Naive B cell (primary cell): ENCODE results near the gene DONSON. TPM values are rescaled to one million over a fixed set of nuclear protein-coding genes. Genes with fewer than 3 reads are reported as not detected.
A peak's percentile ranks its signal among the peaks of the same experiment; 100 is the strongest.

ENCODE experiments used
- ATAC-seq, 2 donors: fragments of 150-1000 bp; cut with Tn5 transposase; 2 replicates each; pipeline ENCODE4 v1.10.0; 2021; ENCODE audit warnings: low read depth in 2 of 2, mild to moderate bottlenecking in 2 of 2, moderate library complexity in 2 of 2
- DNase-seq: peaks from one replicate; pipeline ENCODE4 v3.0.0; 2022
- H3K27ac Mint-ChIP-seq, 6 donors: one replicate each; pipeline ENCODE4 v1.8.0; 2020 to 2022; ENCODE audit warnings: mild to moderate bottlenecking in 6 of 6, mixed read lengths in 6 of 6, moderate library complexity in 5 of 6, inconsistent platforms in 2 of 6
- H3K27me3 Mint-ChIP-seq, 3 donors: one replicate each; pipeline ENCODE4 v1.8.0; 2021 to 2022; ENCODE audit warnings: mixed read lengths in 3 of 3, mild to moderate bottlenecking in 1 of 3
- H3K36me3 Mint-ChIP-seq, 2 donors: one replicate each; pipeline ENCODE4 v1.8.0; 2020 to 2022; ENCODE audit warnings: mixed read lengths in 2 of 2, inconsistent platforms in 1 of 2, mild to moderate bottlenecking in 1 of 2
- H3K4me1 Mint-ChIP-seq, 3 donors: one replicate each; pipeline ENCODE4 v1.8.0; 2020 to 2022; ENCODE audit warnings: mixed read lengths in 3 of 3, inconsistent platforms in 1 of 3, mild to moderate bottlenecking in 1 of 3, moderate library complexity in 1 of 3
- H3K4me3 Mint-ChIP-seq, 8 donors: one replicate each; pipeline ENCODE4 v1.8.0; 2020 to 2022; ENCODE audit warnings: mild to moderate bottlenecking in 8 of 8, mixed read lengths in 8 of 8, moderate library complexity in 8 of 8, inconsistent platforms in 2 of 8
- H3K9me3 Mint-ChIP-seq, 7 donors: one replicate each; pipeline ENCODE4 v1.8.0; 2020 to 2022; ENCODE audit warnings: mixed read lengths in 7 of 7, mild to moderate bottlenecking in 5 of 7, inconsistent platforms in 2 of 7, moderate library complexity in 1 of 7
- polyA plus RNA-seq, 6 donors: library from polyadenylated mRNA; unstranded; fragments of 300-500 nt; fragmentation: Illumina TruSeq; gene quantifications; one replicate each; pipeline ENCODE4 v1.2.3, GENCODE V29; 2021; ENCODE audit warnings: low read depth in 6 of 6

Gene DONSON
- polyA plus RNA-seq, 6 donors from 2014 or later = 1.2 to 2.4 (median 2.1) TPM; not detected in 1

DNA sequence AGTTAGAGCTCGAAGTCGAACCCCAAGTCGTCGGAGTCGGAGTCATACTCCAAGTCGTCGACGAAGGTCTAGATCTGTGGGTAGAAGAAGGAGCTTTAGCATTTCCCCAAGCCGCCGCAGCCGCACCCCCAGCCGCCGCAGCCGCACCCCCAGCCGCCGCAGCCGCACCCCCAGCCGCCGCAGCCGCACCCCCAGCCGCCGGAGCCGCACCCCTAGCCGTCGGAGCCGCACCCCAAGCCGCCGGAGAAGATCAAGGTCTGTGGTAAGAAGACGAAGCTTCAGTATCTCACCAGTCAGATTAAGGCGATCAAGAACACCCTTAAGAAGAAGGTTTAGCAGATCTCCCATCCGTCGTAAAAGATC lies 33.5 kb downstream of the DONSON start:
- no peak overlapping the region for H3K4me3 Mint-ChIP-seq
- peaks cover 21 to 42% (median 33%) of the 10 kb centered on the region in 3 donors for H3K4me1 Mint-ChIP-seq
- H3K36me3 Mint-ChIP-seq = peaks cover 47 to 48% of the 10 kb centered on the region in 2 donors
- peak overlapping the region in 1 of 6 donors; percentile 69 for H3K27ac Mint-ChIP-seq
- no peak for DNase-seq
- no peaks in the 10 kb centered on the region for H3K9me3 Mint-ChIP-seq
- H3K27me3 Mint-ChIP-seq = no peaks in the 10 kb centered on the region
- ATAC-seq = no peak

DNA sequence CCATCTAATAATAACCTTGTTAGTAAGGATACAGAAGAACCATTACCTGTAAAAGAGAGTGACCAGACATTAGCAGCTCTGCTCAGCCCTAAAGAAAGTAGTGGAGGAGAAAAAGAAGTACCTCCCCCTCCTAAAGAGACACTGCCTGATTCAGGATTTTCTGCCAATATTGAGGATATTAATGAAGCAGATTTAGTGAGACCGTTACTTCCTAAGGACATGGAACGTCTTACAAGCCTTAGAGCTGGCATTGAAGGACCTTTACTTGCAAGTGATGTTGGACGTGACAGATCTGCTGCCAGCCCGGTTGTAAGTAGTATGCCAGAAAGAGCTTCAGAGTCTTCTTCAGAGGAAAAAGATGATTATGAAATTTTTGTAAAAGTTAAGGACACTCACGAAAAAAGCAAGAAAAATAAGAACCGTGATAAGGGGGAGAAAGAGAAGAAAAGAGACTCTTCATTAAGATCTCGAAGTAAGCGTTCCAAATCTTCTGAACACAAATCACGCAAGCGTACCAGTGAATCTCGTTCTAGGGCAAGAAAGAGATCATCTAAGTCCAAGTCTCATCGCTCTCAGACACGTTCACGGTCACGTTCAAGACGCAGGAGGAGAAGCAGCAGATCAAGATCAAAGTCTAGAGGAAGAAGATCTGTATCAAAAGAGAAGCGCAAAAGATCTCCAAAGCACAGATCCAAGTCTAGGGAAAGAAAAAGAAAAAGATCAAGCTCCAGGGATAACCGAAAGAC lies 34.1 kb downstream of the DONSON start:
- no peak for DNase-seq
- peaks cover 52 to 53% of the 10 kb centered on the region in 2 donors for H3K36me3 Mint-ChIP-seq
- H3K27me3 Mint-ChIP-seq = no peaks in the 10 kb centered on the region
- peaks cover 26 to 47% (median 38%) of the 10 kb centered on the region in 3 donors for H3K4me1 Mint-ChIP-seq
- H3K9me3 Mint-ChIP-seq = no peaks in the 10 kb centered on the region
- peak overlapping the region in 2 of 8 donors; percentile 16 to 37 for H3K4me3 Mint-ChIP-seq
- peak overlapping the region in 3 of 6 donors; percentile 55 to 80 (median 69) for H3K27ac Mint-ChIP-seq
- no peak for ATAC-seq

DNA sequence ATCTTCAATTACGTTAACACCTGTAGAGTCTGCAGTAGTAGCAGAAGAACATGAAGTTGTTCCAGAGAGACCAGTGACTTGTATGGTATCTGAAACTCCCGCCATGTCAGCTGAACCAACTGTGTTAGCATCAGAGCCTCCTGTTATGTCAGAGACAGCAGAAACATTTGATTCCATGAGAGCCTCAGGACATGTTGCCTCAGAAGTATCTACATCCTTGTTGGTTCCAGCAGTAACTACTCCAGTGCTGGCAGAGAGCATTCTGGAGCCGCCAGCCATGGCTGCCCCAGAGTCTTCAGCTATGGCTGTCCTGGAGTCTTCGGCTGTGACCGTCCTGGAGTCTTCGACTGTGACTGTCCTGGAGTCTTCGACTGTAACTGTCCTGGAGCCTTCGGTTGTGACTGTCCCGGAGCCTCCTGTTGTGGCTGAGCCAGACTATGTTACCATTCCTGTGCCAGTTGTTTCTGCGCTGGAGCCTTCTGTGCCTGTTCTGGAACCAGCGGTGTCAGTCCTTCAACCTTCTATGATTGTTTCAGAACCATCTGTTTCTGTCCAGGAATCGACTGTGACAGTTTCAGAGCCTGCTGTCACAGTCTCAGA lies 35.4 kb downstream of the DONSON start:
- peak overlapping the region in 1 of 6 donors; percentile 62 for H3K27ac Mint-ChIP-seq
- ATAC-seq (peak in 1 of 2 donors; percentile 12), DNase-seq (no peak)
- peaks cover 46 to 49% of the 10 kb centered on the region in 2 donors for H3K36me3 Mint-ChIP-seq
- H3K9me3 Mint-ChIP-seq = no peaks in the 10 kb centered on the region
- peaks cover 24 to 45% (median 38%) of the 10 kb centered on the region in 3 donors for H3K4me1 Mint-ChIP-seq
- no peaks in the 10 kb centered on the region for H3K27me3 Mint-ChIP-seq
- H3K4me3 Mint-ChIP-seq = no peak overlapping the region

DNA sequence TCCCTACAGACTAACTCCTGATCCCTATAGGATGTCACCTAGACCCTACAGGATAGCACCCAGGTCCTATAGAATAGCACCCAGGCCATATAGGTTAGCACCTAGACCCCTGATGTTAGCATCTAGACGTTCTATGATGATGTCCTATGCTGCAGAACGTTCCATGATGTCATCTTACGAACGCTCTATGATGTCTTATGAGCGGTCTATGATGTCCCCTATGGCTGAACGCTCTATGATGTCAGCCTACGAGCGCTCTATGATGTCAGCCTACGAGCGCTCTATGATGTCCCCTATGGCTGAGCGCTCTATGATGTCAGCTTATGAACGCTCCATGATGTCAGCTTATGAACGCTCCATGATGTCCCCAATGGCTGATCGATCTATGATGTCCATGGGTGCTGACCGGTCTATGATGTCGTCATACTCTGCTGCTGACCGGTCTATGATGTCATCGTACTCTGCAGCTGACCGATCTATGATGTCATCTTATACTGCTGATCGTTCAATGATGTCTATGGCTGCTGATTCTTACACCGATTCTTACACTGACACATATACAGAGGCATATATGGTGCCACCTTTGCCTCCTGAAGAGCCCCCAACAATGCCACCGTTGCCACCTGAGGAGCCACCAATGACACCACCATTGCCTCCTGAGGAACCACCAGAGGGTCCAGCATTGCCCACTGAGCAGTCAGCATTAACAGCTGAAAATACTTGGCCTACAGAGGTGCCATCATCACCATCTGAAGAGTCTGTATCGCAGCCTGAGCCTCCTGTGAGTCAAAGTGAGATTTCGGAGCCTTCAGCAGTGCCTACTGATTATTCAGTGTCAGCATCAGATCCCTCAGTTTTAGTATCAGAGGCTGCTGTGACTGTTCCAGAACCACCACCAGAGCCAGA lies 36.1 kb downstream of the DONSON start:
- DNase-seq (no peak), ATAC-seq (peak; percentile 6 to 13)
- Mint-ChIP-seq H3K9me3 (no peaks in the 10 kb centered on the region), H3K27me3 (no peaks in the 10 kb centered on the region), H3K4me1 (peaks cover 24 to 45% (median 37%) of the 10 kb centered on the region in 3 donors), H3K27ac (peak overlapping the region in 3 of 6 donors; percentile 39 to 62 (median 41)), H3K4me3 (peak overlapping the region in 1 of 8 donors; percentile 19), H3K36me3 (peaks cover 39 to 49% of the 10 kb centered on the region in 2 donors)

DNA sequence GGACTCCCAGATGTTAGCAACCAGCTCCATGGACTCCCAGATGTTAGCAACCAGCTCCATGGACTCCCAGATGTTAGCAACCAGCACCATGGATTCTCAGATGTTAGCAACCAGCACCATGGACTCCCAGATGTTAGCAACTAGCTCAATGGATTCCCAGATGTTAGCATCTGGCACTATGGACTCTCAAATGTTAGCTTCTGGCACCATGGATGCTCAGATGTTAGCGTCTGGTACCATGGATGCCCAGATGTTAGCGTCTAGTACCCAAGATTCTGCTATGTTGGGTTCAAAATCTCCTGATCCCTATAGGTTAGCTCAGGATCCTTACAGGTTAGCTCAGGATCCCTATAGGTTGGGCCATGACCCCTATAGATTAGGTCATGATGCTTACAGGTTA lies 36.8 kb downstream of the DONSON start:
- DNase-seq (no peak), ATAC-seq (no peak)
- Mint-ChIP-seq H3K4me1 (peaks cover 24 to 40% (median 36%) of the 10 kb centered on the region in 3 donors), H3K4me3 (no peak overlapping the region), H3K27me3 (no peaks in the 10 kb centered on the region), H3K27ac (peak overlapping the region in 1 of 6 donors; percentile 62), H3K36me3 (peaks cover 33 to 43% of the 10 kb centered on the region in 2 donors), H3K9me3 (no peaks in the 10 kb centered on the region)

GRCh38 chr21:33550772-33551660 lies 37.5 kb downstream of the DONSON start:
- DNase-seq (no peak), ATAC-seq (no peak)
- Mint-ChIP-seq H3K4me3 (peak overlapping the region in 1 of 8 donors; percentile 53), H3K4me1 (peaks cover 22 to 35% (median 33%) of the 10 kb centered on the region in 3 donors), H3K36me3 (peaks cover 30 to 36% of the 10 kb centered on the region in 2 donors), H3K27ac (no peak overlapping the region), H3K27me3 (no peaks in the 10 kb centered on the region), H3K9me3 (no peaks in the 10 kb centered on the region)

- Mint-ChIP-seq H3K27ac (peak overlapping the region in 2 of 6 donors; percentile 15 to 67), H3K36me3 (peaks cover 24 to 29% of the 10 kb centered on the region in 2 donors), H3K27me3 (no peaks in the 10 kb centered on the region), H3K9me3 (no peaks in the 10 kb centered on the region), H3K4me1 (peaks cover 18 to 37% (median 28%) of the 10 kb centered on the region in 3 donors), H3K4me3 (no peak overlapping the region)
- DNase-seq (no peak), ATAC-seq (no peak)
Measured at GRCh38 chr21:33549848-33550771, 38.4 kb downstream of the DONSON start.

GRCh38 chr21:33546086-33546485 lies 42.4 kb downstream of the DONSON start:
- Mint-ChIP-seq H3K4me3 (peak overlapping the region in 6 of 8 donors; percentile 50 to 97 (median 66)), H3K36me3 (peaks cover 11 to 23% of the 10 kb centered on the region in 2 donors), H3K4me1 (peaks cover 24 to 54% (median 50%) of the 10 kb centered on the region in 3 donors), H3K27ac (peak overlapping the region in 1 of 6 donors; percentile 62), H3K27me3 (no peaks in the 10 kb centered on the region), H3K9me3 (no peaks in the 10 kb centered on the region)
- ATAC-seq = no peak
- peak; percentile 18 for DNase-seq

DNA sequence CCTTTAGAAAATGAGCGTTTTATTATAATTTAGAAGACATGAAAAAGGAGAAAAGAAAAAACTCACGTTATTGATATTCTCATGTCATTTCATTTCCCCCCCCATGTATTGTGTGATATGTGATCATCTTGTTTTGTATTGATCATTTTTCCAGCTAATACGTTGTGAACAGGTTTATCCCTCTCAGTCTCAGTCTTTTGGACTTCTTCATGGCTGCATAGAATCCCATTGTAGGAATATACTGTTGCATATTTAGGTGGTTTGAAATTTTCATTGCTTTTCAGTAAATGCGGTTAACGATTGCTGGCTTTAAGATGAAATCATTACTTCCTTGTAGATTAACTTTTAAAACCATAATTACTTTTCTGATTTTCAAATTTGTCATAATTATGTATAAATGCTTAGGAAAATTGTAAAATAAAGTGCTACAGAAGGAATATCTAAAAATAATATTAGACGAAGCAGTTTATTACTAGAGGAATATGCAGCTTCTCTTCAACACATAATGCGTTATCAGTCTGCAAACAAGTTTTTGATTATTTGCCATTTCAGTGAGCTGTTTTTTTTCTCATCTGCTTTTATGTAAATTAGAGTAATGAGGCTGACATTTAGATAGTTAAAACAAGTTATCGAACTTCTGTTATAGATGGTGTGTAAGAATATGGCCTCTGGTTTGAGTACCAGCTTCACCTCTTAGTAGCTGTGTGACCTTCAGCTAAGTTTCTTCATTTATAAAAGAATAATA lies 43.9 kb downstream of the DONSON start:
- ATAC-seq (no peak), DNase-seq (no peak)
- H3K27me3 Mint-ChIP-seq = no peaks in the 10 kb centered on the region
- H3K27ac Mint-ChIP-seq = peak overlapping the region in 5 of 6 donors; percentile 26 to 100 (median 74)
- peak overlapping the region; percentile 91 to 100 (median 99) for H3K4me3 Mint-ChIP-seq
- H3K36me3 Mint-ChIP-seq = peaks cover 5 to 20% of the 10 kb centered on the region in 2 donors
- H3K9me3 Mint-ChIP-seq = no peaks in the 10 kb centered on the region
- peaks cover 28 to 59% (median 53%) of the 10 kb centered on the region in 3 donors for H3K4me1 Mint-ChIP-seq

DNA sequence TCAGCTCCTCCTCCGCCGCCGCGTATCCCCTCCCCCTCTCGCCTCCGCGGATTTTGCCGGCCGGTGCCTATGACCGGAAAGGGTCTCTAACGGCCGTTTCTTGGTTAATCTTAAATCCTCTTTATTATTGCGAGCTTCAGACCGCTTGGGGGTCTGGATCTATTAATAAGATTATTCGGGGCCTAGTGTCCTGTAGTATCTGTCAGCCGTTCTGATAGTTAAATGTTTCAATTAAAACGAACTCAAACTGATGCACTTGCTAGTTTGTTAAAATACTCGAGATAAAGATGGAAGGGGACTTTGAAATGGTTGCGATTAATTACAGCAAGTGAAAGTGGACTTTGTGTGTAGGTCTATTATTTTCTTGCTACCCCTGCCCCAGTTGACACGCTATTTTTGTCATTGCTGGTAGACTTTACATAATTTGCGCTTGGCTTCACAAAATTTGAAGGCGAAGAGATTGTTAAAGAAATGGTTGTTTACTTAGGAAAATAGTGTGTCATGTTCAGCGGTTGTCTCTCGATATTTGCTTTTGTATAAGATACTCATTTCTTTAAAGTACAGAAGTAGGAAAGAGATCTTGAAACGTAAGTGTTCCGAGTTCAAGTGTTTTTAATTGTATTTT lies 44.9 kb downstream of the DONSON start:
- Mint-ChIP-seq H3K27ac (peak overlapping the region; percentile 98 to 100 (median 100)), H3K4me3 (peak overlapping the region; percentile 91 to 100 (median 99)), H3K9me3 (no peaks in the 10 kb centered on the region), H3K27me3 (no peaks in the 10 kb centered on the region), H3K4me1 (peaks cover 23 to 49% (median 46%) of the 10 kb centered on the region in 3 donors), H3K36me3 (peaks cover 0 to 14% of the 10 kb centered on the region in 2 donors)
- DNase-seq (no peak), ATAC-seq (no peak)
